ENCODE measurements around the gene CNTNAP2.

The CNTNAP2 gene

DNA sequence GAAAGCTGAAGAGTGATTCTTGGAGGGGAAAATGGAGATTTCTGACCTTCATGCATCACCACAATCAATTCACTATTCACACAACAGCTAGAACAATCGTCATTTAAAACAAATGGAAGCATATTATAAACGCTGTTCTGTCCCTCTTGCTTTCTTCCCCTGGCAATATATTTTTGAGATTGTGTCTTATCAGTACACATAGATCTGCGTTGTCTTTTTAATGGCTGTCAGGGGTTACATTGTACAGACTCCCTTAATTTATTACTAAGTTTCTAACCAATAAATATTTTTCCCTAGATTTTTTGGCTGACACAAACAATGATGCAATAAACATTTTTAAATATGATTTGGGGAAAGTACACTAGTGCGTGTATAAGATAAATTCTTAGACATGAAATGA lies 1358.3 kb downstream of the CNTNAP2 start:
- Mint-ChIP-seq H3K27ac (no peak overlapping the region), H3K36me3 (ENCODE audit: low read depth) (no peaks in the 10 kb centered on the region), H3K27me3 (ENCODE audit: low read depth) (no peaks in the 10 kb centered on the region), H3K4me1 (ENCODE audit: low read depth) (no peaks in the 10 kb centered on the region), H3K4me3 (no peak overlapping the region), H3K9me3 (peaks cover 19% of the 10 kb centered on the region)

DNA sequence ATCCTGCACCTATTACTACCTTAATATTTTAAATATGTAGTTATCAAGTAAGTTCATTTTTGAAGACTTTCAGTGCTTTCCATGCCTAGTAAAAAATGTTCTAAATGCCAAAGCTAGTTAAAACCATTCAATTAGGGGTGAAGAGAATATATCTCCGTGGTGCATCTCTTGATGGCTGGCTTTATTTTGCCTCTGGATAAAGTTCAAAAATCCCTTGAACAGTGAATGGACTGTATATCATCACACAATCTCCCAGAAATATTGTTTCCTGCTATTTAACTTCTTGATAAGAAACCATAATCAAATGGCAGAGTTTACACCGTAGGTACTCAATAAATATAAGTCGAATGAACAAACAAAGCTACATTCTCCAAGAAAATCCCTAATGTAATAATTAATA lies 1360.9 kb downstream of the CNTNAP2 start:
- Mint-ChIP-seq H3K27ac (no peak overlapping the region), H3K4me3 (no peak overlapping the region), H3K9me3 (peaks cover 5% of the 10 kb centered on the region), H3K36me3 (ENCODE audit: low read depth) (no peaks in the 10 kb centered on the region), H3K4me1 (ENCODE audit: low read depth) (no peaks in the 10 kb centered on the region), H3K27me3 (ENCODE audit: low read depth) (no peaks in the 10 kb centered on the region)

DNA sequence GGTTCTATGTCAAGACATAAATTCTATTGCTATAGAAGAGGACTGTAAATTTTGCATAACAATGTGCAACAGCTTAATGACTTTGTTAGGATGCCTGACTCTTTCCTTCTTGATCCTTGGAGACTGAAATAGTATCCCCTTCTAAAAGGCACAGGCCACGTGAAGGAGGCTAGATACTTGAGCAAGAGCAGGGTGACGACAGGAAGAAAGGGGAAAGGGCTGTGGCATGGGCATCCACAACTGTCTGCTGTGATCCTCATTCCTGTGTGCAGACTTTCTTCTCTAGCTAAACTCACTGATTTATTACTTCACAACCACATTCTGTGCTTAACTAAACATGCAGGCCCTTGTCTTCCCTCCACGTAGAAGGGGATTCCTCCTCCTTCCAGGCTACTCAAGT lies 1362.2 kb downstream of the CNTNAP2 start:
- Mint-ChIP-seq H3K27ac (no peak overlapping the region), H3K4me3 (no peak overlapping the region), H3K9me3 (no peaks in the 10 kb centered on the region), H3K36me3 (ENCODE audit: low read depth) (no peaks in the 10 kb centered on the region), H3K27me3 (ENCODE audit: low read depth) (no peaks in the 10 kb centered on the region), H3K4me1 (ENCODE audit: low read depth) (no peaks in the 10 kb centered on the region)

DNA sequence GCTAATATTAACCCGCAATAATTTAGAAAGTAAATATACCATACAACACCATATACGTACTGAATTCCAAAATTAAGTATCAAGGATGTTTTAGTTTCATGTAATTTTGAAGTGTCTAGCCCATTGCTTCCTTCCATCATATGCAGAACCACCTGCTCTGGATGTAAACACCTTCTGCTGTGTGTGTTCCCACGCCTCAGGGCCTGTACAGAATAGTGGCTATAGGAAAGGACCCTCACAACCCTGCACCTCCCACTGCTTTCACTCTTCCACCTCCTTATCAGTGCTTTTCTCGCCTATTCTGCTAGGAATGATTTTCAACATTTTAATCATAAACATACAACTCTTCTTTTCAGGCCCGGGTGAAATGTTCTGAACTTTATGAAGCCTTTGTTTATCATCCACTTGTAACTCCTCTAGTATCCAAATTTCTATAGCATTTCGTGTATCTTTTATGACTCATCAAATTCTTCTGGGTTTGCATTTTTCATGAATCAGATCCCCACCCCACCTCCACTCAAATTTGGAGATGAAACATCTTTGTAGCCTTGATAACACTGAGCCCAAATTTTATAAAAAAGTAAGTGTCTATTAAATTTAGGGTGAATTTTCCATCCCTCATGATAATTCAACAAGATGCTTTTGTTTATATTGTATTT lies 1367.2 kb downstream of the CNTNAP2 start:
- Mint-ChIP-seq H3K36me3 (ENCODE audit: low read depth) (no peaks in the 10 kb centered on the region), H3K4me3 (no peak overlapping the region), H3K4me1 (ENCODE audit: low read depth) (no peaks in the 10 kb centered on the region)

DNA sequence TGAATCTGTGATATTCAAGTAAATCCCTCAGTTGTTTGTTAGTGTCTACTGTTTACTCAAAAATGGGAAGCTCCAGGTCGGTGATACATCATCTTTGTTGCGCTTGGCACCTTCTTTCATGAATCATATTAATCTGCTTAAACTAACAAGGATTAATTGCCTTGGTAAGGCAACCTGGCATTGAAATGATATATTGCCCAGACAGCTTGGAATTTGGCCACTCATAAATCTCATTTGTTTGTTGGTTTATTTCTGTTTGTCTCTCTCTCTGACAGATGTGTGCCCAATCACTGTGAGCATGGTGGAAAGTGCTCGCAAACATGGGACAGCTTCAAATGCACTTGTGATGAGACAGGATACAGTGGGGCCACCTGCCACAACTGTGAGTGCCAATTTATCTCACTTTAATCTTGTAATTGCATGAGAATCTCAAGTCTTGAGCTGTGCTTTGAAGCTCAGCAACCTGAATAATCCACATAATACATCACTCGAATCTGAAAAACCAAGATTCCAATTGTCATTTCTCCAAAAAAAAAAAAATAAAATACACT lies 1369.1 kb downstream of the CNTNAP2 start:
- no peak overlapping the region for H3K27ac Mint-ChIP-seq
- H3K4me1 Mint-ChIP-seq (ENCODE audit: low read depth), result no peaks in the 10 kb centered on the region
- H3K27me3 Mint-ChIP-seq (ENCODE audit: low read depth), result no peaks in the 10 kb centered on the region
- no peak overlapping the region for H3K4me3 Mint-ChIP-seq
- no peaks in the 10 kb centered on the region for H3K9me3 Mint-ChIP-seq
- H3K36me3 Mint-ChIP-seq (ENCODE audit: low read depth), result no peaks in the 10 kb centered on the region

More for the DNA sequence above, 1367.2 kb downstream of the CNTNAP2 start:
- Mint-ChIP-seq H3K27me3 (ENCODE audit: low read depth) (no peaks in the 10 kb centered on the region), H3K9me3 (no peaks in the 10 kb centered on the region), H3K27ac (no peak overlapping the region)

DNA sequence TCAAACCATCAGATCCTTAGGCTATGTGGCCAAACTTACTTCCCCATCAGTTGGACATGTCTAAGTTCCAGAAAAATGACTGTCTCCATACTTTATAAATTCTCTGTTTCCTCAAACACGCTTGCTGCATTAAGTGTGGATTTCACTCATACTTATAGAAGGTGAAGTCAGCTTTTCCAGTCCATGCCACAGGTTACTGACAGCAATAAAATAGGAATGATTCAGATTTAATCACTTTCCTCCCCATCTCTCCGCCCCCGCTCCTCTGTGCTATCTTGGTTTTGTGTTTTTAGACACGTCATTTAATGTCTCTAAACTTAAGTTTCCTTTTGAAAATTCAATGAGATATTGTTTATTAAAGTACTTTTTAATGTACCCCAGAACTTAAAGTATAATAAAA lies 1376.0 kb downstream of the CNTNAP2 start:
- Mint-ChIP-seq H3K9me3 (peaks cover 16% of the 10 kb centered on the region), H3K27me3 (ENCODE audit: low read depth) (no peaks in the 10 kb centered on the region), H3K4me1 (ENCODE audit: low read depth) (no peaks in the 10 kb centered on the region), H3K4me3 (no peak overlapping the region), H3K27ac (no peak overlapping the region), H3K36me3 (ENCODE audit: low read depth) (no peaks in the 10 kb centered on the region)

DNA sequence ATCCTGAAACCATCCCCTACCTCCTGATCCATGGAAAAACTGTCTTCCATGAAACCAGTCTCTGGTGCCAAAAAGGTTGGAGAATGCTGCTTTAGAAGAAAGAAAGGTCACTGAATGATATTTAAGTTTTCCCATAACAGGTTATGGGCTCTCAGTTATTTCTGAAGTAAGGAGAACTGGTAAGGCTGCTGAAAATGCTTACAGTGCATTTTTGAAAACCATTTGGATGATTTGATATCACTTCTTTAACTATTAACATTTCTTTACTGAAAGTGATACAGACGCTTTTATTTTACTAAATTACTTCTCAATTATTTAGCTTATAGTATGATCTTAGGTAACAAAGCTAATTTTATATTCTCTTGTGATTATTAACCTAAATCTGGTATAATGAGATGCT lies 1379.6 kb downstream of the CNTNAP2 start:
- no peaks in the 10 kb centered on the region for H3K27me3 Mint-ChIP-seq (ENCODE audit: low read depth)

DNA sequence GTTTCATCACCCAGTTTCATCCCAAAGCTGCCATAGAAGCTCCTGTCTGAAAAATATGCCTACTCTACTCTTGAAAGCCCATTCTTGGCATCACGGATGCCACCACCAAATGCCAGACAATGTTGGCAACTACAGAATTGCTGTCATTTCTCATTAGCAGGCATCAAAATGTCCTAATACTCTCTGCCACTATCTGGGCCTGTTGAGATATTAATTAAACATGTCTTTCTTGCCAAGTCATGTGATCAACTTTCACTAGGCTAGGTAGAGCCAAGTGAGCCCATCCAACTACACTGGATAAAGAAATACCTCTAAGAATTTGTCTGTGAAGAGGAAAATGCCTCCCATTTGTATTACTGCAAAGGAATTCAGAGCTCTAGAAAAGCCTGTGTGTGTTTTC lies 1380.6 kb downstream of the CNTNAP2 start:
- Mint-ChIP-seq H3K27me3 (ENCODE audit: low read depth) (no peaks in the 10 kb centered on the region), H3K9me3 (peaks cover 12% of the 10 kb centered on the region), H3K4me3 (no peak overlapping the region), H3K4me1 (ENCODE audit: low read depth) (no peaks in the 10 kb centered on the region), H3K36me3 (ENCODE audit: low read depth) (no peaks in the 10 kb centered on the region), H3K27ac (no peak overlapping the region)

More for the DNA sequence above, 1379.6 kb downstream of the CNTNAP2 start:
- no peak overlapping the region for H3K27ac Mint-ChIP-seq
- no peaks in the 10 kb centered on the region for H3K4me1 Mint-ChIP-seq (ENCODE audit: low read depth)
- peaks cover 14% of the 10 kb centered on the region for H3K9me3 Mint-ChIP-seq
- no peaks in the 10 kb centered on the region for H3K36me3 Mint-ChIP-seq (ENCODE audit: low read depth)
- H3K4me3 Mint-ChIP-seq, result no peak overlapping the region

DNA sequence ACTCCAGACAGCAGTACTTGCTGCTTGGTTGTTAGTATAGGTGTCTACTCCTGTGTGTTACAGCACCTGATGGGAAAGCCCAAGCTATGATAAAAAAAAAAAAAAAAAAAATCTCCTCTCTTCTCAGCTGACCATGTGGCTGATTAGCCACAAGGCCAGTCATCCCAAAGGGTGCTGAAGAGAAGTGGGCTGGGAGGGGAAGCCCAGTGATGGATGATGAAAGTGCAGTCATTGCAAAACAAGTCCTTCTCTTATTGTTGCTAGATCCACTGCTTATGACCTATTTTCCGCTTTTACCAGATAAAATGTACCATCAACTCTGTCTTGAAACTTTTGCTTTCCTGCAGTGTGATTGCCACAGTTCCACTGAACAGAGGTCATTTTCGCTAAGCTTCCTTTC lies 1381.5 kb downstream of the CNTNAP2 start:
- Mint-ChIP-seq H3K27ac (no peak overlapping the region), H3K4me1 (ENCODE audit: low read depth) (no peaks in the 10 kb centered on the region), H3K36me3 (ENCODE audit: low read depth) (no peaks in the 10 kb centered on the region), H3K9me3 (peaks cover 9% of the 10 kb centered on the region), H3K27me3 (ENCODE audit: low read depth) (no peaks in the 10 kb centered on the region), H3K4me3 (no peak overlapping the region)

DNA sequence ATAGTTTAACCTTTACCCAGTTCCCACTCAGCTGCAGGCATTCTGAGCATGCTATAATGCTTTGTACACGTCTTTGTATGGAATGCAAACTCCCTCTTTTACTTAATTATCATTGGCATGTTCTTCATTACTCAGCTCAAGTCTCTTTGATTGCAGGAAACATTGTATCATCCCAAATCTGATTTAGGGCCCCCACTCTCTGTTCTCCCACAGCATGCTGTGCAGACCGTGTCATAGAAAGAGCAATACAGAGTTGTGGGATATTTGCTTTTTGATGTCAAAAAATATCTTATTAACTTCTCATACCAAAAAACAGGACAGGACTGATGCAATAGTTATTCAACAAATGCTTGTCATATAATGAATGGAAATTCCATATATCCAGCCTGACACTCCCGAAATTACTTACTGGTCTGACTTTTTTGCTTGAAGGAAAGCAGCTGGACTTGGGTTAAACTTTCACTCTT lies 1392.5 kb downstream of the CNTNAP2 start:
- no peaks in the 10 kb centered on the region for H3K36me3 Mint-ChIP-seq (ENCODE audit: low read depth)
- no peaks in the 10 kb centered on the region for H3K4me1 Mint-ChIP-seq (ENCODE audit: low read depth)
- H3K4me3 Mint-ChIP-seq, result no peak overlapping the region
- H3K9me3 Mint-ChIP-seq, result peaks cover 3% of the 10 kb centered on the region
- H3K27me3 Mint-ChIP-seq (ENCODE audit: low read depth), result no peaks in the 10 kb centered on the region
- no peak overlapping the region for H3K27ac Mint-ChIP-seq

DNA sequence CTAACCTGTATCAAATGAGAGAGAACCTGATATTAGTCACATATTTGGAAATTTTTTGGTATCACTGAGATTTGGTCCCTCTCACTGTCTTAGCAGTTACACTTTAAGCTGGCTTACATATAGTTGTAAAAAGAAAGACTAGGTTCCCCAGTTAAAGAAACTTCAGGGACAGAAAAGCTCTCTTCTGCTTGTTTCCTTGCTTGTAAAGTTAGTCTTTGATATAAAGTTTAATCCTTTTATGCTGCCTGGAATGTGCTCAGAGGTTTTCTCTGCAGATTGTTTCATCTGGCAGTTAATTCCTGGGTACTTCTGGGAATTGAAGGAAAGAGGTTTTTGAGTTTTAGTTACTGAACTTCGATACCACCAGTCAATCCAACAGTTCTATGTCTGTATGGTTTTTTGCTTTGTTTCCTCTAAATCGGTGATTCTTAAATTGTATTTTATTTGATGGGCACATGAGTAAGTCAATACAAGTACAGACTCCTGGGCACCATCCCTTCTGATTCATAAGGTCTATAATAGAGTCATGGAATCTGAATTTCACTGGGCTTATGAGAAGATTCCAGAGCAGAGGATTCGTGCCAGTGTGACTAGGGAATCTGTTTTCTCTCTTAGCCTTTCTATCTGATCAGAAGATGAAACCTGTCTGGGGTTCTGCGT lies 1393.1 kb downstream of the CNTNAP2 start:
- no peaks in the 10 kb centered on the region for H3K36me3 Mint-ChIP-seq (ENCODE audit: low read depth)
- H3K4me3 Mint-ChIP-seq, result no peak overlapping the region
- no peak overlapping the region for H3K27ac Mint-ChIP-seq
- H3K4me1 Mint-ChIP-seq (ENCODE audit: low read depth), result no peaks in the 10 kb centered on the region
- H3K27me3 Mint-ChIP-seq (ENCODE audit: low read depth), result no peaks in the 10 kb centered on the region
- peaks cover 3% of the 10 kb centered on the region for H3K9me3 Mint-ChIP-seq

DNA sequence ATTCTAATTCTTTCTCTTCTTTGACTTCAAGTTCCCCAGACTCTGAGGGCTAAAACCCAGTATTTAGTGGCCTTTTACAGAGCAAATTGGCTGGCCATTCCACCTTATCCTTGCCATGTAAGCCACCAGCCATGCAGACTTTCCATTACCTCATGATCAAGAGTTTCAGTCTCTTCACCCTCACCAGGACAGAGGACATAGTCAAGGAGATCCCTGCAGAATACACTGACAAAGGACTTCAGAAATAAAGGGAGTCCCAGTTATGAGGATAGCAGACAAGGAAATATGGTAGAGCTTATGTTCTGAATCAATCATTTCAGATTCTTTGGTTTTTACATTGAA lies 1393.6 kb downstream of the CNTNAP2 start:
- no peaks in the 10 kb centered on the region for H3K4me1 Mint-ChIP-seq (ENCODE audit: low read depth)
- no peak overlapping the region for H3K27ac Mint-ChIP-seq
- H3K9me3 Mint-ChIP-seq, result peaks cover 3% of the 10 kb centered on the region
- H3K4me3 Mint-ChIP-seq, result no peak overlapping the region
- H3K27me3 Mint-ChIP-seq (ENCODE audit: low read depth), result no peaks in the 10 kb centered on the region
- no peaks in the 10 kb centered on the region for H3K36me3 Mint-ChIP-seq (ENCODE audit: low read depth)

DNA sequence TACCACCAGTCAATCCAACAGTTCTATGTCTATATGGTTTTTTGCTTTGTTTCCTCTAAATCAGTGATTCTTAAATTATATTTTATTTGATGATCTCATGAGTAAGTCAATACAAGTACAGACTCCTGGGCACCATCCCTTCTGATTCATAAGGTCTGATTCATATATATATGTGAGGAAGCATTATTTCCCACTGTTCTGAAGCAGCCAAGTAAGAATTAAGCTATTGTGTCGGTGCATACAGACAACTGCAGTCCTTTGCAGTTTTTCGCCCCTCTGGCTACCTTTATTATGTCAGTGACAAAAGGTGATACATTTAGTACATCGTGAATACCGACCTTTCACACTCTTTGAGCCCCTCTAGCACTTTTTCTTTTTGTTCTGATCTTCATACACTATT lies 1394.3 kb downstream of the CNTNAP2 start:
- Mint-ChIP-seq H3K9me3 (peaks cover 3% of the 10 kb centered on the region), H3K4me3 (no peak overlapping the region), H3K4me1 (ENCODE audit: low read depth) (no peaks in the 10 kb centered on the region), H3K27me3 (ENCODE audit: low read depth) (no peaks in the 10 kb centered on the region), H3K36me3 (ENCODE audit: low read depth) (no peaks in the 10 kb centered on the region), H3K27ac (no peak overlapping the region)

DNA sequence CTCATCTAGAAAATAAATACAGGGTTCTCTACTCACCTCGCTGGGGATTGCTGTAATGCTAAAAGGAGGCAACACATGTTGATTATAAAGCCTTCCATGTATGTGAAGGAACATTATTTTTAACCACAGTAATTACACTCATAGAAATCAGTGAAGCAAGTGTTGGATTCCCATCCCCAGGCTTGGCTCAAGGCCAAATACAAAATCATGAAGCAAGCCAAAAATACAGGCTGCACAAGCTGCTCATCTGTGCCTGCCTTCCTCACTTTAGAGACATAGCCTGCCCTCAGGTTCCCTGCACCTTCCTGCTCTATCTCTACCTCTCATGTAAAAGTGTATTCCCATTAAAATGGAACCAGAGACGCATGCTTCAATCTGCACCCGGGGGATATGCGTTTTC lies 1396.8 kb downstream of the CNTNAP2 start:
- no peaks in the 10 kb centered on the region for H3K27me3 Mint-ChIP-seq (ENCODE audit: low read depth)
- H3K27ac Mint-ChIP-seq, result no peak overlapping the region
- H3K36me3 Mint-ChIP-seq (ENCODE audit: low read depth), result no peaks in the 10 kb centered on the region
- H3K4me3 Mint-ChIP-seq, result no peak overlapping the region
- no peaks in the 10 kb centered on the region for H3K4me1 Mint-ChIP-seq (ENCODE audit: low read depth)
- peaks cover 7% of the 10 kb centered on the region for H3K9me3 Mint-ChIP-seq

DNA sequence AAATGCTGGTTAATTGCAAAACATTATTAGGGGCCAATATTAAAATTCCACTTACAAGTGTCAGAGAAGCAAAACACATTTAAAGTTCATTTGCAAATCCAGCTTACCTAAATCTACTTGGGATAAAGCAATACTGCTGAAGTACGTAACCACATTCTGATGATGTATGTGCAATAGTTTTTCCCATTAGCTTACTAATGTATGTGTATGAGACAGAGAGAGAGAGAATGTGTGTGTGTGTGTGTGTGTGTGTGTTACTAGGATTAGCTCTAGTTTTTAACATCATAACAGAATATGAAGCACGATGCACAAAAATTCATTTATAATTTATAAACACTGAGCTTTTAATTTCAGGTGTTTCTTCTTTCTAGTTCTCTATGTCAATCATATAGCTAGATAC lies 1399.8 kb downstream of the CNTNAP2 start:
- H3K4me3 Mint-ChIP-seq, result no peak overlapping the region
- H3K36me3 Mint-ChIP-seq (ENCODE audit: low read depth), result no peaks in the 10 kb centered on the region
- no peaks in the 10 kb centered on the region for H3K4me1 Mint-ChIP-seq (ENCODE audit: low read depth)
- H3K9me3 Mint-ChIP-seq, result peaks cover 9% of the 10 kb centered on the region
- no peaks in the 10 kb centered on the region for H3K27me3 Mint-ChIP-seq (ENCODE audit: low read depth)
- H3K27ac Mint-ChIP-seq, result no peak overlapping the region

All from T-helper 1 cell treated with Interleukin-12 subunit alpha and Interleukin-12 subunit beta and Interleukin-4 antibody, amounts not matched to agents 30 μg/mL and 1 μg/mL, for 36 hours (primary cell).